Measurements from ENCODE around the gene ATP4B. TPM values are rescaled to one million over a fixed set of nuclear protein-coding genes. Genes with fewer than 3 reads are reported as not detected.

ATP4B gene
- not detected in 2 replicates for total RNA-seq

GRCh38 chr13:113657851-113658741 lies at the start of gene ATP4B:
TSS of gene ATP4B (minus strand) at chr13:113658198. CDS start at chr13:113658144, 54 bp downstream.

GRCh38 chr13:113666951-113667701 lies 9.1 kb upstream of the ATP4B start, which contains the start of gene GRK1:
TSS of gene GRK1 (plus strand) at chr13:113667219. CDS start at chr13:113667387, 168 bp downstream.

Other genes starting within 250 kb of the ATP4B start
- gene ADPRHL1, start 204.7 kb downstream of the ATP4B start, total RNA-seq, result 0.75 and 2.7 TPM in 2 replicates
- 5.7 and 7.2 TPM in 2 replicates for gene DCUN1D2, start 167.5 kb downstream of the ATP4B start, total RNA-seq
- gene TFDP1, start 73.4 kb downstream of the ATP4B start, total RNA-seq, result 41.6 and 62.7 TPM in 2 replicates
- gene GRK1, start 9.0 kb upstream of the ATP4B start, total RNA-seq, result not detected in 2 replicates
- gene TMEM255B, start 101.0 kb upstream of the ATP4B start, total RNA-seq, result under 0.01 TPM in 1 of 2 replicates, not detected in the other
- 85.5 and 89.2 TPM in 2 replicates for gene GAS6, start 205.9 kb upstream of the ATP4B start, total RNA-seq

All from cardiac ventricle fibroblast (primary cell).